Measurements from ENCODE around the gene FZD10. TPM values are rescaled to one million over a fixed set of nuclear protein-coding genes. Genes with fewer than 3 reads are reported as not detected.

Gene FZD10
- total and polyA plus RNA-seq, 12 donors = 0.04 to 0.24 (median 0.07) TPM; not detected in 5

DNA sequence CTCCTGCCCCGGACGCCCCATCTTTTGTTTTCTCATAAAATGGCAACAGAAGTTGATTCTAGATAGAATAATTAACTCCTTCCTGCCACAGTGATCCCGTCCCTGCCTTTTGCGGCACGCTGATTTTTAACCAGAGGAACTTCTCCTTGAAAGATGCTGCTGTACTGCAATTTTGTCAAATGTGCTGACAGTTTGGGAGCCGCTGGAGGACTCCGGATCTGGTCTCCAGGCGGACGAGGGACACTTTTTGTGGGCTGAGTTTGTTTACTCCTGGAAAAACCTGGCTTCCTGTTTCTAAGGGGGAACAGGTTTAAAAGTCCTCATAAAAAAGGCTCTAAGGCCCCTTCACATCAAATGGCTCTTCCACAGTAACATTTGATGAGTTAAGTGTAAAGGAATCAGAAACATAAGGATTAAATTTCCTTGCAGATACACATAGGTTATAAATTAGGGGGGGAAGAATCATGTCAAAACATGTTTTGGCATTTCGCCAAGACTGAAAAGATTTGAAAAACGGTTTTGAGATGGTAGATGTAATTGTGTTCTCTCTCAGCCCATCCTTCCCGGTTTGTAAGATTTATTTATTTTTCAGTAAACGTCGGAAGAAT lies 15.5 kb downstream of the FZD10 start:
- Histone ChIP-seq H3K4me3 (no peak overlapping the region), H3K36me3 (no peaks in the 10 kb centered on the region), H3K4me1 (no peaks in the 10 kb centered on the region), H3K27ac (no peak overlapping the region), H3K9me3 (peaks cover 0 to 30% (median 7%) of the 10 kb centered on the region in 11 donors), H3K27me3 (peaks cover 0 to 55% (median 4%) of the 10 kb centered on the region in 7 donors)
- DNase-seq (no peak), ATAC-seq (no peak)
- intact Hi-C loops (cut with DNase I) = no loop called here
- WGBS, 2 donors = 44 to 47% methylated on average over 14 of the region's 14 CpGs
- TF ChIP-seq, protein P1, sequence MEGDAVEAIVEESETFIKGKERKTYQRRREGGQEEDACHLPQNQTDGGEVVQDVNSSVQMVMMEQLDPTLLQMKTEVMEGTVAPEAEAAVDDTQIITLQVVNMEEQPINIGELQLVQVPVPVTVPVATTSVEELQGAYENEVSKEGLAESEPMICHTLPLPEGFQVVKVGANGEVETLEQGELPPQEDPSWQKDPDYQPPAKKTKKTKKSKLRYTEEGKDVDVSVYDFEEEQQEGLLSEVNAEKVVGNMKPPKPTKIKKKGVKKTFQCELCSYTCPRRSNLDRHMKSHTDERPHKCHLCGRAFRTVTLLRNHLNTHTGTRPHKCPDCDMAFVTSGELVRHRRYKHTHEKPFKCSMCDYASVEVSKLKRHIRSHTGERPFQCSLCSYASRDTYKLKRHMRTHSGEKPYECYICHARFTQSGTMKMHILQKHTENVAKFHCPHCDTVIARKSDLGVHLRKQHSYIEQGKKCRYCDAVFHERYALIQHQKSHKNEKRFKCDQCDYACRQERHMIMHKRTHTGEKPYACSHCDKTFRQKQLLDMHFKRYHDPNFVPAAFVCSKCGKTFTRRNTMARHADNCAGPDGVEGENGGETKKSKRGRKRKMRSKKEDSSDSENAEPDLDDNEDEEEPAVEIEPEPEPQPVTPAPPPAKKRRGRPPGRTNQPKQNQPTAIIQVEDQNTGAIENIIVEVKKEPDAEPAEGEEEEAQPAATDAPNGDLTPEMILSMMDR (IDR thresholded peaks at IDR 0.05) = no peak

- H3K4me3 ChIP-seq = no peak overlapping the region
- intact Hi-C loops (cut with DNase I) = no loop called here
- H3K27ac ChIP-seq = no peak overlapping the region
- H3K27me3 ChIP-seq = peaks cover 0 to 49% (median 4%) of the 10 kb centered on the region in 7 donors
- no peaks in the 10 kb centered on the region for H3K4me1 ChIP-seq
- H3K9me3 ChIP-seq = peaks cover 0 to 31% (median 7%) of the 10 kb centered on the region in 11 donors
- DNase-seq (no peak), ATAC-seq (no peak)
- 75 to 79% methylated on average over 7 of the region's 7 CpGs for WGBS, 2 donors
- H3K36me3 ChIP-seq = no peaks in the 10 kb centered on the region
- TF ChIP-seq, protein P1 (IDR thresholded peaks at IDR 0.05) = no peak
Measured at GRCh38 chr12:130178282-130178681, 16.0 kb downstream of the FZD10 start.

DNA sequence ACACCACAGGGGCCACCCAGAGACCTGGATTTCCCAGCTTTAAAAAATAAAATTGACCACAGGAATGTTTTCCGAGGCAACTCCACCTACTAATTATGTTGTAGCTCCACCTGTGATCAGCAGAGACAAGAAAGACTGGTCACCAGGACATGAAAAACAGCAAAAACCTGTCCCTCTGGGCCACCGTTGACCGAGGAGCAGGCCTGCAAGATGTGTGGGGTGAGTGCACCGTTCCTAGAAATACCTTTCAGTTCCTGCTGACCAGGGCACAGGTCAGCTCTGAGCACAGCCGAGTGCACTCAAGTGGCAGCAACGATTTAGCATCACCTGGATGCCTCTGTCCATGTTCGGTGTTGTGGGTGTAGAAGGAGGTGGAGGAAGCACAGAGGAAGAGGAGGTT lies 16.9 kb downstream of the FZD10 start:
- H3K4me1 ChIP-seq = no peaks in the 10 kb centered on the region
- H3K27me3 ChIP-seq = peaks cover 0 to 48% (median 4%) of the 10 kb centered on the region in 7 donors
- WGBS, 2 donors = 82 to 84% methylated on average over 7 of the region's 7 CpGs
- H3K9me3 ChIP-seq = peaks cover 0 to 31% (median 7%) of the 10 kb centered on the region in 11 donors
- no peaks in the 10 kb centered on the region for H3K36me3 ChIP-seq
- H3K27ac ChIP-seq = no peak overlapping the region
- DNase-seq (no peak), ATAC-seq (no peak)
- TF ChIP-seq, protein P1 (IDR thresholded peaks at IDR 0.05) = no peak
- intact Hi-C loops (cut with DNase I) = no loop called here
- no peak overlapping the region for H3K4me3 ChIP-seq

DNA sequence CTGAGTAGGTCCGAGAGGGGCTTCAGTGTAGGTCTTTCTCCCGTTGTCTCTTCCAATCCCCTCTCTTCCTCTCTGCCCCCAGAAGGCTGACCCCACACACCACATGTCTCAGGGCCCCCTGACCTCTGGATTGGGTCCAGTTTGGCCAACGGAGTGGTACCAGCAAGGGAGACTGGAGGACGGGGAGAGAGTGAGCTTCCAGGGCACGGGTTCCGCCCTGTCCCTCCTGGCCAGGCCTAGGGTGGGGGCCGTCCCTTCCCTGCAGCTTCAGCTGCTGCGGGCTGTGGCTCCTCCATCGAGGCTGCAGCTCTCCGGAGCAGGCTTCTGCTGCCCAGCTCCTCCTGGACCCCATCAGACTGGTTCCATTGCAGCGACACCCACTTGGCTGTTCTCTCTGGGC lies 17.4 kb downstream of the FZD10 start:
- H3K27me3 ChIP-seq = peaks cover 0 to 45% (median 4%) of the 10 kb centered on the region in 7 donors
- no peak for DNase-seq
- WGBS, 2 donors = 85 to 86% methylated on average over 11 of the region's 11 CpGs

More for the DNA sequence above, 17.4 kb downstream of the FZD10 start:
- Histone ChIP-seq H3K36me3 (no peaks in the 10 kb centered on the region), H3K4me1 (no peaks in the 10 kb centered on the region), H3K4me3 (no peak overlapping the region), H3K9me3 (peaks cover 0 to 31% (median 7%) of the 10 kb centered on the region in 11 donors), H3K27ac (no peak overlapping the region)
- TF ChIP-seq, protein P1 (IDR thresholded peaks at IDR 0.05) = no peak
- intact Hi-C loops (cut with DNase I) = no loop called here
- ATAC-seq = no peak

Measured in heart right ventricle (tissue), 16 donors.